Measurements from ENCODE around the gene CREBBP. TPM values are rescaled to one million over a fixed set of nuclear protein-coding genes. Genes with fewer than 3 reads are reported as not detected.
"Not testable (repeated sequence)": the region's sequence is repeated elsewhere in the genome, so short reads cannot be mapped to it uniquely, and the experiment has no call there.

The CREBBP gene
- total RNA-seq, 3 donors from 2014 or later, result 61.6 to 82.6 (median 69.5) TPM

GRCh38 chr16:3915426-3916260, 35.1 kb upstream of the CREBBP start:
- TF ChIP-seq CTCF (IDR thresholded peaks at IDR 0.05), result no peak
- TF ChIP-seq POLR2AphosphoS5 (IDR thresholded peaks at IDR 0.05), result no peak
- TF ChIP-seq POLR2A (IDR thresholded peaks at IDR 0.05), result no peak
- no peaks in the 10 kb centered on the region for H3K4me1 ChIP-seq
- H3K27me3 ChIP-seq, result no peaks in the 10 kb centered on the region
- no peak for DNase-seq (ENCODE audit: low spot score in 2 of 2)
- H3K9me3 ChIP-seq, result peaks cover 4 to 5% of the 10 kb centered on the region in 2 donors
- no peak overlapping the region for H3K27ac ChIP-seq
- H3K36me3 ChIP-seq, result no peaks in the 10 kb centered on the region
- intact Hi-C loops (cut with DNase I; ENCODE audit: low total_unique reads), result loop anchor here (1.0 kb wide), 1 partner anchor 35 kb away; no protein-coding TSS in a partner anchor
- no peak overlapping the region for H3K4me3 ChIP-seq

GRCh38 chr16:3912897-3913296, 32.4 kb upstream of the CREBBP start:
- intact Hi-C loops (cut with DNase I; ENCODE audit: low total_unique reads), result no loop called here
- Histone ChIP-seq H3K27ac (no peak overlapping the region), H3K27me3 (no peaks in the 10 kb centered on the region), H3K4me1 (no peaks in the 10 kb centered on the region), H3K4me3 (no peak overlapping the region), H3K9me3 (no peaks in the 10 kb centered on the region), H3K36me3 (no peaks in the 10 kb centered on the region)
- DNase-seq (ENCODE audit: low spot score in 2 of 2), result no peak
- TF ChIP-seq CTCF (IDR thresholded peaks at IDR 0.05) (no peak), POLR2A (IDR thresholded peaks at IDR 0.05) (no peak), POLR2AphosphoS5 (IDR thresholded peaks at IDR 0.05) (no peak)

- no peak overlapping the region for H3K4me3 ChIP-seq
- intact Hi-C loops (cut with DNase I; ENCODE audit: low total_unique reads), result no loop called here
- no peaks in the 10 kb centered on the region for H3K36me3 ChIP-seq
- DNase-seq (ENCODE audit: low spot score in 2 of 2), result no peak
- no peaks in the 10 kb centered on the region for H3K4me1 ChIP-seq
- TF ChIP-seq POLR2AphosphoS5 (IDR thresholded peaks at IDR 0.05), result no peak
- no peak for TF ChIP-seq CTCF (IDR thresholded peaks at IDR 0.05)
- no peak for TF ChIP-seq POLR2A (IDR thresholded peaks at IDR 0.05)
- H3K9me3 ChIP-seq, result no peaks in the 10 kb centered on the region
- H3K27me3 ChIP-seq, result no peaks in the 10 kb centered on the region
- no peak overlapping the region for H3K27ac ChIP-seq
Measured at GRCh38 chr16:3912373-3912772, 31.9 kb upstream of the CREBBP start.

GRCh38 chr16:3911741-3912140, 31.2 kb upstream of the CREBBP start:
- intact Hi-C loops (cut with DNase I; ENCODE audit: low total_unique reads); H3K4me1 ChIP-seq; H3K9me3 ChIP-seq; H3K27me3 ChIP-seq; DNase-seq (ENCODE audit: low spot score in 2 of 2); H3K4me3 ChIP-seq; H3K27ac ChIP-seq; H3K36me3 ChIP-seq: not testable (repeated sequence)

GRCh38 chr16:3909791-3910583, 29.5 kb upstream of the CREBBP start:
- TF ChIP-seq CTCF (IDR thresholded peaks at IDR 0.05) (no peak), POLR2AphosphoS5 (IDR thresholded peaks at IDR 0.05) (no peak), POLR2A (IDR thresholded peaks at IDR 0.05) (no peak)
- no peaks in the 10 kb centered on the region for H3K4me1 ChIP-seq
- H3K9me3 ChIP-seq, result no peaks in the 10 kb centered on the region
- DNase-seq (ENCODE audit: low spot score in 2 of 2), result no peak
- no peak overlapping the region for H3K4me3 ChIP-seq
- no peak overlapping the region for H3K27ac ChIP-seq
- H3K36me3 ChIP-seq, result no peaks in the 10 kb centered on the region
- intact Hi-C loops (cut with DNase I; ENCODE audit: low total_unique reads), result no loop called here
- H3K27me3 ChIP-seq, result no peaks in the 10 kb centered on the region
